IMR-90 (cell line): Measurements from ENCODE around the gene GVQW3.

ENCODE experiments used
- CEBPB ChIP-seq: IDR thresholded peaks from 2 replicates; pipeline ENCODE4 v1.6.1; 2012; ENCODE audit warnings: low read depth, low read length, improper control_type of control experiment
- CTCF ChIP-seq: conservative IDR thresholded peaks from 2 replicates; pipeline ENCODE4 v1.5.1; 2012; ENCODE audit warnings: mild to moderate bottlenecking, low read depth, low read length, improper control_type of control experiment
- MAFK ChIP-seq: IDR thresholded peaks from 2 replicates; pipeline ENCODE4 v1.6.1; 2012; ENCODE audit warnings: low read depth, low read length, improper control_type of control experiment
- POLR2A ChIP-seq: IDR thresholded peaks from 2 replicates; pipeline ENCODE4 v1.6.1; 2012; ENCODE audit warnings: mild to moderate bottlenecking, low read depth, low read length
- RAD21 ChIP-seq: IDR thresholded peaks from 2 replicates; pipeline ENCODE4 v1.6.1; 2012; ENCODE audit warnings: low read length, improper control_type of control experiment
- RCOR1 ChIP-seq: IDR thresholded peaks from 2 replicates; pipeline ENCODE4 v1.6.1; 2012; ENCODE audit warnings: mild to moderate bottlenecking, low read length, improper control_type of control experiment; ENCODE audit not compliant: insufficient replicate concordance

GRCh38 chr11:76385903-76386302 is 4.8 kb downstream of the GVQW3 start:
- TF ChIP-seq RAD21 = no peak
- TF ChIP-seq CTCF = no peak
- TF ChIP-seq POLR2A = no peak
- TF ChIP-seq CEBPB = no peak
- TF ChIP-seq RCOR1 = no peak
- no peak for TF ChIP-seq MAFK
